Astrocyte of the spinal cord (primary cell): ENCODE results near the gene DENND2A.
A peak's percentile ranks its signal among the peaks of the same experiment; 100 is the strongest.
"Not testable (repeated sequence)": the region's sequence is repeated elsewhere in the genome, so short reads cannot be mapped to it uniquely, and the experiment has no call there.

Experiments used
- DNase-seq: peaks from one replicate; pipeline ENCODE4 v3.0.0; 2011; ENCODE audit warnings: low read depth, low spot score
- H3K4me3 ChIP-seq: 2 replicates; pipeline ENCODE4 v1.5.1; 2011; ENCODE audit warnings: low read depth, mild to moderate bottlenecking, low read length, moderate library complexity
- in situ Hi-C: cut with HindIII; loops from 2 replicates; pipeline ENCODE4 v1.10.0; 2017; ENCODE audit warnings: low sequenced_read_pairs
- TF ChIP-seq, protein P1 (sequence below): IDR thresholded peaks from 2 replicates; pipeline ENCODE4 v1.5.1; 2012; ENCODE audit warnings: low read depth, mild to moderate bottlenecking, low read length, inconsistent platforms

DENND2A gene

DNA sequence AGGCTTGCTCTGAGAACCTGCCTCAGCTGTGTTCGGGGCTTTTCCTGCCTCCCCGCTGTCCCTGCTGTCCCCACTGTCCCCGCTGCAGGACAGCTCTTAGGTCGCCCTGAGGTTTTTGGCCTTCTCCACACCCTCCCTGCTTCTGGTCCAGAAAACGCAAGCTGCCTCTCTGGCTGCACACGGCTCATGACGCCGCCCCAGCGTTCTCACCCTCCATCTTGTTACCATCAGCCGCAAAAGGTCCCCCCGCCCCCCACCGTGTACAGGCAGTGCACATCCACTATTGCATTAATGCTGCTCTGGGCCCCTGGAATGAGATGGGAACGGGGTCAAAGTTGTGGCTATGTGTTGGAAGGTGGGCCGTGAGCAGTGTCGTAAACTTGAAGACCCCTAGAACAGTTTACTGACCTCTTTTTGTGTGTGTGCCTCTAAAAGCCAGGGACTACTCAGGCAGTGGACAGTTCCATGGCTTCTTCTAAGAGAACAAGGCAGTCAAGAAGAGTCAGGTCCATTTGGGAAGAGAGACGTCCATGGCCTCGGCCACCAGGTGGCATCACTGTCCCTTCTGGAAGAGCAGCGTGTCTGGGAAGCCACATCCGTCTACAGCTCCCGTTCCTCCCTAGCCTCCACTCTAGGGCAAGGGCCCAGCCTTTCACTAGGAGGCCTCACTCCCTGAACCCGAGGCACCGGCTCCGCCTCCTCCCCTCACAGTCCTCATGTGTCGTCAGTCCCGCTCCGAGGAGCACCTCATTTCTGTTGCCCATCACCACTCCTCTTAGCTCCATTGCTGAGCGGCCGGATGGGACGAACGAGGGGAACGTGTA lies 122.9 kb downstream of the DENND2A start:
- peak; percentile 89 for DNase-seq
- in situ Hi-C loops = no loop called here
- H3K4me3 ChIP-seq = no peak overlapping the region
- TF ChIP-seq, protein P1, sequence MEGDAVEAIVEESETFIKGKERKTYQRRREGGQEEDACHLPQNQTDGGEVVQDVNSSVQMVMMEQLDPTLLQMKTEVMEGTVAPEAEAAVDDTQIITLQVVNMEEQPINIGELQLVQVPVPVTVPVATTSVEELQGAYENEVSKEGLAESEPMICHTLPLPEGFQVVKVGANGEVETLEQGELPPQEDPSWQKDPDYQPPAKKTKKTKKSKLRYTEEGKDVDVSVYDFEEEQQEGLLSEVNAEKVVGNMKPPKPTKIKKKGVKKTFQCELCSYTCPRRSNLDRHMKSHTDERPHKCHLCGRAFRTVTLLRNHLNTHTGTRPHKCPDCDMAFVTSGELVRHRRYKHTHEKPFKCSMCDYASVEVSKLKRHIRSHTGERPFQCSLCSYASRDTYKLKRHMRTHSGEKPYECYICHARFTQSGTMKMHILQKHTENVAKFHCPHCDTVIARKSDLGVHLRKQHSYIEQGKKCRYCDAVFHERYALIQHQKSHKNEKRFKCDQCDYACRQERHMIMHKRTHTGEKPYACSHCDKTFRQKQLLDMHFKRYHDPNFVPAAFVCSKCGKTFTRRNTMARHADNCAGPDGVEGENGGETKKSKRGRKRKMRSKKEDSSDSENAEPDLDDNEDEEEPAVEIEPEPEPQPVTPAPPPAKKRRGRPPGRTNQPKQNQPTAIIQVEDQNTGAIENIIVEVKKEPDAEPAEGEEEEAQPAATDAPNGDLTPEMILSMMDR = peak; percentile 87

DNA sequence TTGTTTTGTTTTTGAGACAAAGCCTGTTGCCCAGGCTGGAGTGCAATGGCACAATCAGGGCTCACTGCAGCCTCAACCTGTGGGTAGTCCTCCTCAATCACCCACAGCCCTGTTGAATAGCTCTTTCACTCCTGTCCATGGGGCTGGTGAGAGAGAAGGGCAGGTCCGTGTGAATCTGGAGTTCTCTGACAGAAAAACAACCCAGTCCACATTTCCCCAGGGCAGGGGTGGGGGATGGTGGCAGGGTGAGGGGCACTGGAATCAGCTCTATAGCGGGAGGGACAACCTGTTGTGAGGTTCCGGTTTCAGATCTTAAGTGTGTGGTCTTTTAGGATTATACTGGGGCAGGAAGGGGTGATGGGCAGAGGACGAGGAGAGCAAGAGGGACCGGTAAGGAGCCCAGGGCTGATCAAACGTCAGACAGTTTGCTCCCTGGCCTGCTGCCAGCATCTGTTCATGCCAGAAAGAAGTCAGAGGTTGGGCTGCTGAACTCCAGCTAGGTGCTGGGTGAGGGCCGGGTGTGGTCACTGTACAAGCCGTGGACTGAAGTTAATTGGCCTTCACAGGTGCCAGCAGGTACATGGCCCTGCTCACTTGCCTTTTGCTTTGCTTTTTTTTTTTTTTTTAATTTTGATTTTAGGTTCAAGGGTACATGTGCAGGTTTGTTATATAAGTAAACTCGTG lies 128.2 kb downstream of the DENND2A start:
- DNase-seq = no peak
- TF ChIP-seq, protein P1 = no peak
- H3K4me3 ChIP-seq = no peak overlapping the region
- in situ Hi-C loops = no loop called here

DNA sequence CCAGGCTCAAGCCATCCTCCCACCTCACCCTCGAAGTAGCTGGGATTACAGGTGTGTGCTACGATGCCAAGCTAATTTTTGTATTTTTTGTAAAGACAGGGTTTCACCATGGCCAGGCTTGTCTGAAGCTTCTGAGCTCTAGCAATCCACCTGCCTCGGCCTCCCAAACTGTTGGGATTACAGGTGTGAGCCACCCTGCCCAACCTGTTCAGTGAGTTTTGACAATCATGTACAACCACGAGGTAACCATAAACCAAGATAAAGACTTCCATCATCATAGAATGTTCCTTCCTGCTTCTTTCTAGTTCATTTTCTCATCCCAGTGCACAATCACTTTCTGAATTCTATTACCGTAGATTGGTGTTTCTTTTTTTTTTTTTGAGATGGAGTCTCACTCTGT lies 130.8 kb downstream of the DENND2A start:
- TF ChIP-seq, protein P1 = no peak
- no peak for DNase-seq
- in situ Hi-C loops = no loop called here
- H3K4me3 ChIP-seq = no peak overlapping the region

DNA sequence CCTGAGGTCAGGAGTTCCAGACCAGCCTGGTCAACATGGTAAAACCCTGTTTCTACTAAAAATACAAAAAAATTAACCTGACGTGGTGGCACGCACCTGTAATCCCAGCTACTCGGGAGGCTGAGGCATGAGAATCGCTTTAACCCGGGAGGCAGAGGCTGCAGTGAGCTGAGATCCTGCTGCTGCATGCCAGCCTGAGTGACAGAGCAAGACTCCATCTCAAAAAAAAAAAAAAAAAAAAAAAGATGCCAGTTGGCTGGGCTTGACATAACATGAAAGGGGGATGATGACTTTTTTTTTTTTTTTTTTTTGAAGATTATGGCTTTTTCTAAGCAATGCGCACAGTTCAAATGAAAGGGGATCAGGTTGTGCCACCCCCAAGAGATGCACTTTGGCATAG lies 133.1 kb downstream of the DENND2A start:
- H3K4me3 ChIP-seq, in situ Hi-C loops, DNase-seq: not testable (repeated sequence)

DNA sequence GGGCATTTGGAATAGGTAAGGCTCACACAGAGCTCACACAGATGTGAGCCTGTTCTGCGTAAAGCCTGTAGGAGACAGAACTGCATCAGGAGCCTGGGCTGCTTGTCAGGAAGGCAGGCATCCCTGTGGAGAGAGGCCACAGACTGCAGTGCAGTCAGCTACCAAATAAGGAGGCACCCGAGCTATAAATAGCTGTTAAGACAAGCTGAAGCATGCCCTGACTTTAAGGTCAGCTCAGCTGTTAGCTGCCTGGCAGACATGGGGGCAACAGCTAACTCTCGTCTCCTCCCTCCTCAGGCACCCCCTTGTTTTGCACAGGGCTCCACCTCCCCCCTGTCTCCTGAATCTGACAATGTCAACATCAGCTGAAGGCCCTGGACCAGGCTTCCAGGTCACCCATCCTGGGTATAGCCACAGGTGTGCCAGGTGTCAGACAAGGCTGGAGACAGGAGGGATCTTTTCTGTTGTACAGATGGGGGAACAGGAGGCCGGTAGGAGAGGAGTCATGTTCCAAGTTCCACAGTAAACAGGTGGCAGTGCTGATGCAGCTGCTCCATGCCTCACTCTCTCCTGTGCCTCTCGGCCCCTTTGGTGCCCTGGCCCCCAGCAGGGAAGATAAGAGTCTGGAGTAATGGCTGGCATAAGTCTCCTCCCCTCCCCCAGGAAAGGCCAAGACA lies 133.7 kb downstream of the DENND2A start:
- DNase-seq = peak; percentile 80
- in situ Hi-C loops = no loop called here
- TF ChIP-seq, protein P1 = peak; percentile 30
- no peak overlapping the region for H3K4me3 ChIP-seq

DNA sequence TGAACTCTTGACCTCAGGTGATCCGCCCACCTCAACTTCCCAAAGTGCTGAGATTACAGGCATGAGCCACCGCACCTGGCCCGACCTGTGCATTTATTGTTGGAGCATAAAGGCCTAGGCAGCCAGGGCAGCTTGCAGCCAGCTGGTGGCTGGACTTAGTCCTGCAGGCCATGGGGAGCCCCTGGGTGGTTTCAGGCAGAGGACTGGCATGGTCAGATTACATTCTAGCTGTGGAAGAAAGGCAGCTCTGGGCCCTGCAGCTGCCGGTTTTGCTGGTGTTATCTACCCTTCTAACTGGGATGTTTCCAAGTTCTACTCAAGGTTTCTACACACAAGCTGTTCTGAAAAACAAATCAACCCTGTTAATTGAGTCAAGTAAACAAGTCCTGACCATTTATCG lies 138.6 kb downstream of the DENND2A start:
- in situ Hi-C loops = no loop called here
- H3K4me3 ChIP-seq = no peak overlapping the region
- TF ChIP-seq, protein P1 = no peak
- DNase-seq = no peak

DNA sequence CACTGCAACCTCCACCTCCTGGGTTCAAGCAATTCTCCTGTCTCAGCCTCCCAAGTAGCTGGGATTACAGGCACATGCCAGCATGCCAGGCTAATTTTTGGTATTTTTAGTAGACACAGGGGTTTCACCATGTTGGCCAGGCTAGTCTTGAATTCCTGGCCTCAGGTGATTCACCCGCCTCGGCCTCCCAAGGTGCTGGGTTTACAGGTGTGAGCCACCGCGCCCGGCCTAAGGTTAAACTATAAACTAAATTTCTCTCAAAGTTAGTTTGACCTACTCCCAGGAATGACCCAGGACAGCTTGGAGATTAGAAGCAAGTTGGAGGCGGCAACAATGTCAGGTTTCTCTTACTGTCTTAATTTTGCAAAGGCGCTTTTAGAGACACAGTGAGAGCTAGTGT lies 142.8 kb downstream of the DENND2A start:
- H3K4me3 ChIP-seq, DNase-seq, in situ Hi-C loops: not testable (repeated sequence)
